Measurements from ENCODE around the gene PRR23E. TPM values are rescaled to one million over a fixed set of nuclear protein-coding genes. Genes with fewer than 3 reads are reported as not detected.

PRR23E gene
- total RNA-seq, 3 donors from 2014 or later, result not detected

- DNase-seq (no peak), ATAC-seq (no peak)
- no peaks in the 10 kb centered on the region for H3K9me3 ChIP-seq
- intact Hi-C loops (cut with DNase I, micrococcal nuclease), result no loop called here
- TF ChIP-seq CTCF (IDR thresholded peaks at IDR 0.05), result no peak
- no peaks in the 10 kb centered on the region for H3K4me1 ChIP-seq (ENCODE audit: low read depth)
- no peaks in the 10 kb centered on the region for H3K36me3 ChIP-seq (ENCODE audit: low read depth)
- H3K4me3 ChIP-seq, result no peak overlapping the region
Observed at GRCh38 chr3:127195417-127195816, 2.5 kb downstream of the PRR23E start.

- DNase-seq, result no peak
- no peak overlapping the region for H3K4me3 ChIP-seq
- intact Hi-C loops (cut with DNase I, micrococcal nuclease), result no loop called here
- TF ChIP-seq CTCF (IDR thresholded peaks at IDR 0.05), result no peak
- ATAC-seq, result no peak
- no peaks in the 10 kb centered on the region for H3K9me3 ChIP-seq
- H3K4me1 ChIP-seq (ENCODE audit: low read depth), result no peaks in the 10 kb centered on the region
- no peaks in the 10 kb centered on the region for H3K36me3 ChIP-seq (ENCODE audit: low read depth)
Observed at GRCh38 chr3:127196002-127196401, 3.1 kb downstream of the PRR23E start.

GRCh38 chr3:127196466-127197299 is 3.8 kb downstream of the PRR23E start:
- Histone ChIP-seq H3K4me1 (ENCODE audit: low read depth) (no peaks in the 10 kb centered on the region), H3K36me3 (ENCODE audit: low read depth) (no peaks in the 10 kb centered on the region), H3K4me3 (no peak overlapping the region), H3K9me3 (no peaks in the 10 kb centered on the region)
- no peak for TF ChIP-seq CTCF (IDR thresholded peaks at IDR 0.05)
- ATAC-seq (no peak), DNase-seq (no peak)
- intact Hi-C loops (cut with DNase I, micrococcal nuclease), result no loop called here

GRCh38 chr3:127197300-127198189 is 4.6 kb downstream of the PRR23E start:
- no peaks in the 10 kb centered on the region for H3K9me3 ChIP-seq
- intact Hi-C loops (cut with DNase I, micrococcal nuclease), result no loop called here
- no peaks in the 10 kb centered on the region for H3K36me3 ChIP-seq (ENCODE audit: low read depth)
- no peak for TF ChIP-seq CTCF (IDR thresholded peaks at IDR 0.05)
- no peak overlapping the region for H3K4me3 ChIP-seq
- DNase-seq (no peak), ATAC-seq (no peak)
- no peaks in the 10 kb centered on the region for H3K4me1 ChIP-seq (ENCODE audit: low read depth)

GRCh38 chr3:127200086-127200691 is 7.3 kb downstream of the PRR23E start:
- intact Hi-C loops (cut with DNase I, micrococcal nuclease), result no loop called here
- DNase-seq (no peak), ATAC-seq (no peak)
- H3K4me3 ChIP-seq, result no peak overlapping the region
- H3K36me3 ChIP-seq (ENCODE audit: low read depth), result no peaks in the 10 kb centered on the region
- no peaks in the 10 kb centered on the region for H3K9me3 ChIP-seq
- no peak for TF ChIP-seq CTCF (IDR thresholded peaks at IDR 0.05)
- H3K4me1 ChIP-seq (ENCODE audit: low read depth), result no peaks in the 10 kb centered on the region
